Skeletal muscle cell (primary cell): ENCODE measurements around the gene SLFN13.
"Not testable (repeated sequence)": the region's sequence is repeated elsewhere in the genome, so short reads cannot be mapped to it uniquely, and the experiment has no call there.

ENCODE experiments used
- DNase-seq: peaks from one replicate; pipeline ENCODE4 v3.0.0-alpha.2; 2010; ENCODE audit warnings: low read depth
- H3K4me3 ChIP-seq: 2 replicates; pipeline ENCODE4 v1.5.1; 2011; ENCODE audit warnings: low read depth, mild to moderate bottlenecking, control low read depth, low read length, moderate library complexity

SLFN13 gene, protein sequence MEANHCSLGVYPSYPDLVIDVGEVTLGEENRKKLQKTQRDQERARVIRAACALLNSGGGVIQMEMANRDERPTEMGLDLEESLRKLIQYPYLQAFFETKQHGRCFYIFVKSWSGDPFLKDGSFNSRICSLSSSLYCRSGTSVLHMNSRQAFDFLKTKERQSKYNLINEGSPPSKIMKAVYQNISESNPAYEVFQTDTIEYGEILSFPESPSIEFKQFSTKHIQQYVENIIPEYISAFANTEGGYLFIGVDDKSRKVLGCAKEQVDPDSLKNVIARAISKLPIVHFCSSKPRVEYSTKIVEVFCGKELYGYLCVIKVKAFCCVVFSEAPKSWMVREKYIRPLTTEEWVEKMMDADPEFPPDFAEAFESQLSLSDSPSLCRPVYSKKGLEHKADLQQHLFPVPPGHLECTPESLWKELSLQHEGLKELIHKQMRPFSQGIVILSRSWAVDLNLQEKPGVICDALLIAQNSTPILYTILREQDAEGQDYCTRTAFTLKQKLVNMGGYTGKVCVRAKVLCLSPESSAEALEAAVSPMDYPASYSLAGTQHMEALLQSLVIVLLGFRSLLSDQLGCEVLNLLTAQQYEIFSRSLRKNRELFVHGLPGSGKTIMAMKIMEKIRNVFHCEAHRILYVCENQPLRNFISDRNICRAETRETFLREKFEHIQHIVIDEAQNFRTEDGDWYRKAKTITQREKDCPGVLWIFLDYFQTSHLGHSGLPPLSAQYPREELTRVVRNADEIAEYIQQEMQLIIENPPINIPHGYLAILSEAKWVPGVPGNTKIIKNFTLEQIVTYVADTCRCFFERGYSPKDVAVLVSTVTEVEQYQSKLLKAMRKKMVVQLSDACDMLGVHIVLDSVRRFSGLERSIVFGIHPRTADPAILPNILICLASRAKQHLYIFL

GRCh38 chr17:35448214-35448898 lies at the start of gene SLFN13:
Gene SLFN13 (minus strand): TSS chr17:35448766. CDS start chr17:35445680, 3,086 bp downstream.
- peak within 1 kb of the TSS; percentile 50 for H3K4me3 ChIP-seq
- no peak for DNase-seq

- no peak overlapping the region for H3K4me3 ChIP-seq
- no peak for DNase-seq
Observed at GRCh38 chr17:35496451-35497290, 48.1 kb upstream of the SLFN13 start.

DNA sequence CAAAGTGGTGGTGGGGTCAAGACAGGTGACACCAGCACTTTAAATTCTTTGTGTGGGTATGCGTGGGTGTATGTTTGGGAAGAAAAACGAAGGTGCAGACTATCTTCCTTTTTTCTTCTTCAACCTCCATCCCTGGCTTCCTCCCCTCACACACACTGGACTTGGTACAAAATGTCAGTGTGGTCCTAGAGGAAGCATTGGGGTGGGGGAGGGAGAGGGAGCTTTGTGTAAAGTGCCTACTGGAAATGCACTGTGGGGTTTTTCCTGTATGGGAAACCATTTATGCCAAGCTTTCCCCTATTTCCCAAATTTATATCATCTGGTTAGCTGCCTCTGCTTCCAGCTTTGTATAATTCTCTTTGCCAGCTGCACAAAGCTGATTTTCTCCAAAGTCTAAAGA lies 44.5 kb upstream of the SLFN13 start:
- no peak for DNase-seq
- no peak overlapping the region for H3K4me3 ChIP-seq

DNA sequence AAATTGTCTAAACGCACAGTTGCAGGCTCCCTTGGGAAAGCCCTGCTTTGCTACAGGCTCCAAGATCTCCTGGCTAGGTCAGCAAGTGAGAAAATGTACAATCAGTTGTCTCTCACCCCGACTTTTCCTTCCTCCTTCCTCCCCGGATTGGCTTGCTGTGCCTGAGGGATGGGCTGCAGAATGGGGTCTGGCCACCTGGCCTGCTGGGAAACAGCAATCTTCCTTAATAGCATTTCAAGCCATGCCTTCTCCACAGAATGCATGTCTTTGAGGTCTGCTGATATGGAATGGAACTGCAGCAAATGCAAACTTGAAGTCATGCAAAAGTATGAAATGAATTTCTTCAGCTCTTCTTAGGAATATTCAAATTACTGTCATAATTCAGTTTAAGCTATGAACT lies 42.9 kb upstream of the SLFN13 start:
- DNase-seq, result no peak

DNA sequence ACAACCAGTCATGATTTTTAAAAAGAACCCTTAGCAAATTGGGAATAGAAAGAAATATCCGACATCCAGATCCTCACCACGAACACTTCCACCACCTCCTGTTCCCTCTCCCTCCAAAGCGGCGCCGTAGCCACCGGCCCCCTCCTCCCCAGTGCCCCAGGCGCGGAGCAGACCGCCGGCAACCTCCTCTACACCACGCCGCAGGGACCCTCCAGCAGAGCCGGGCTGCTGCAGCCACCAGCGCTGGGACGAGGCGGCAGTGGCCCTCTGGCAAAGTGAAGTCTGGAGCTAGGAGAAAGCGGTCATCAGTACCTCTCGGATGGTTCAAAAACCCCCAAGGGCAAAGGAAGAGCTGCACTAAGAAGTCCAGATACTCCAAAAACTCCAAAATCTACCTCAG lies 41.4 kb upstream of the SLFN13 start:
- DNase-seq, result no peak
- no peak overlapping the region for H3K4me3 ChIP-seq

More for the DNA sequence above, 42.9 kb upstream of the SLFN13 start:
- no peak overlapping the region for H3K4me3 ChIP-seq

DNA sequence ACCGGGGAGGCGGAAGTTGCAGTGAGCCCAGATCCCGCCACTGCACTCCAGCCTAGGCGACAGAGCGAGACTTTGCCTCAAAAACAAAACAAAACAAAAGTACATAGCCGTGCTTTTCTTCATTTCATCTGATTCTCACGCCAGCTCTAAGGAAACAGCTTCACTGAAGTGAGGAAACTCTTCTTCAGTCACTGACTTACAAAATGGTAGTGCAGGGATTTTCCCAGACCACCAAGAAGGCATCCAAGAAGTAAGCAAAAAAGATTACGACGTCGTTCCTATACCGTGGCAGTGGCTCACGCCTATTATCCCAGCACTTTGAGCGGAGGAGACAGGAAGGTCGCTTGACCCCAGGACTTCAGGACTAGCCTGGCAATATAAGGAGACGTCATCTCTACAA lies 40.4 kb upstream of the SLFN13 start:
- no peak for DNase-seq
- H3K4me3 ChIP-seq, result no peak overlapping the region

- peak; percentile 36 for DNase-seq
- peak overlapping the region; percentile 45 for H3K4me3 ChIP-seq
Observed at GRCh38 chr17:35486920-35487732, 38.6 kb upstream of the SLFN13 start.

DNA sequence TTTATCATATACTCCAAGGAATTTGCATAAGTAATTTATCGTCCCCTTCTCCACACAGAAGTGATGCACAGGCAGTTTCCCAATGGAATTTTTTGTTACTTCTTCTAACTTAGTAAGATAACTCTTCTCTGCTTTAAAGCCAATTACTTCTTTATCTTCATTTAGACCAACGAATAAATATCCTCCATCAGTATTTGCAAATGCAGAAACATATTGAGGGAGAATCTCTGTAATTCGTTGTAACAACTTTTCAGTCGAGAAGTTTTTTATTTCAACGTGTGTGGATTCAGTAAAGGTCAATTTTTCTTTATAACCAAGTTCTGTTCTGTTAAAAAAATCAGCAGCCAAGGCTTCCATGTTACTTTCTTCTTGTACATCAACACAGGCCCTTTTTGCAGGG lies 30.7 kb upstream of the SLFN13 start:
- no peak for DNase-seq
- H3K4me3 ChIP-seq, result no peak overlapping the region

- no peak for DNase-seq
- H3K4me3 ChIP-seq, result no peak overlapping the region
Observed at GRCh38 chr17:35477248-35477647, 28.7 kb upstream of the SLFN13 start.

DNA sequence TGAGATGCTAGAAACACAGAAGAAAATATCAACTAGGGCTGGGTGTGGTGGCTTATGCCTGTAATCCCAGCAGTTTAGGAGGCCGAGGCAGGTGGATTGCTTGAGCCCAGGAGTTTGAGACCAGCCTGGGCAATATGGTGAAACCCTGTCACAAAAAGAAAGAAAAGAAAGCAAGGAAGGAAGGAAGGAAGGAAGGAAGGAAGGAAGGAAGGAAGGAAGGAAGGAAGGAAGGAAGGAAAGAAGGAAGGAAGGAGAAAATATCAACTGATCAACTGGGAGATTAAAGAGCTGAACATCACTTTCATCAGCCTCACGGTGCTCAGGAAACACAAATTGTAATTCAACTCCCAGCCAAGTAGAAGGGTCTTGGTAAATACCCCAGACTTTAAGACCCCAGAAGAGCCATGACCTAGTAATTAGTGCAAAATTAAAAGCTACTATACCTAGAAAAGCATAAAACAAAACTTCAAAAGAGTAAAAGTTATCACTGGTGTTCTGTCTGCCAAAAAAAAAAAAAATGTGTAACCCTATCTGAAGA lies 27.8 kb upstream of the SLFN13 start:
- no peak for DNase-seq
- no peak overlapping the region for H3K4me3 ChIP-seq

DNA sequence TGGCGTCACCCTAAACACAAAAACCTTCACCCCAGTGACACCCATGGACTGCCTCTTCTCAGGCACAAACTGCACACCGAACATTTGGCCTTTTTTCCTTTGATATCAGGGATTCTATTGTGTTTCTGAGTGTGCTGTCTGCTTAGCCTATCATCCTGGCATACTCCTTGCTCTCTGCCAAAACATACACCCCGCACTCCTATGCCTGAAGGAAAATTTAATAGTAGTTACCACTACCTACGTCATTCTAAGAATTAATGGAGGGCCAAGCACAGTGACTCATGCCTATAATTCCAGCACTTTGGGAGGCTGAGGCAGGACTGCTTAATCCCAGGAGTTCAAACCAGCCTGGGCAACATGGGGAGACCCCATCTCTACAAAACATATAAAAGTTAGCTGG lies 19.9 kb upstream of the SLFN13 start:
- no peak overlapping the region for H3K4me3 ChIP-seq
- no peak for DNase-seq

- DNase-seq, result no peak
- H3K4me3 ChIP-seq, result no peak overlapping the region
Observed at GRCh38 chr17:35467824-35468223, 19.3 kb upstream of the SLFN13 start.

GRCh38 chr17:35460354-35460851 lies 11.8 kb upstream of the SLFN13 start:
- DNase-seq, result no peak
- no peak overlapping the region for H3K4me3 ChIP-seq

- DNase-seq, H3K4me3 ChIP-seq: not testable (repeated sequence)
Observed at GRCh38 chr17:35454035-35454434, 5.5 kb upstream of the SLFN13 start.

- DNase-seq, result no peak
- no peak overlapping the region for H3K4me3 ChIP-seq
Observed at GRCh38 chr17:35453171-35453570, 4.6 kb upstream of the SLFN13 start.

DNA sequence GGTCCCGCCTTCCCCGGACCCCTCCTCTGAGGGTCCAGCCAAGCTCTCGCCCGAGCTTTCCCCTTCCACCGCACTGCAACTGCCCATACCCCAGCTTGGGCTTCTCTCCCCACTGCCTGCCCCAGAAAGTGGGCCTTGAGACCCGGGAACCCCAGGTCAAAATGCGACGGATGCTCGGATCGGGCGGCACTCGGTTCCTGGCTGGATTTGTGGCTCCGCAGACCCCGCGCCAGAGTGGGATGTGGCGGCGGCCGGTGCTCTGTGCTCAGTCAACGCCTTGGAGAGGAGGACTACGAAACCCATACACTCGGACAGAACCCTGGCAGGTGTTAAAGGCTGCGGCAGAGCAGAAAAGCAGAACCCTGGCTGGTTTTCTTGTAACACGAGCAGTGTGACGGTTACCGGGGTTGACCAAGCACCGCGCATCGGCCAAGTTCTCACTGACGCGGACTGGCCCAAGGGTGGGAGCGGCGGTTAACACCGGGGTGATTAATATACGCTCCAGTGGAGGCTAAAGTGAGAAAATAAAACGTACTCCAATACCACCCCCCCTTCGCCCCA lies 885 bp upstream of the SLFN13 start:
- DNase-seq, result no peak
- peak overlapping the region; percentile 17 for H3K4me3 ChIP-seq

DNA sequence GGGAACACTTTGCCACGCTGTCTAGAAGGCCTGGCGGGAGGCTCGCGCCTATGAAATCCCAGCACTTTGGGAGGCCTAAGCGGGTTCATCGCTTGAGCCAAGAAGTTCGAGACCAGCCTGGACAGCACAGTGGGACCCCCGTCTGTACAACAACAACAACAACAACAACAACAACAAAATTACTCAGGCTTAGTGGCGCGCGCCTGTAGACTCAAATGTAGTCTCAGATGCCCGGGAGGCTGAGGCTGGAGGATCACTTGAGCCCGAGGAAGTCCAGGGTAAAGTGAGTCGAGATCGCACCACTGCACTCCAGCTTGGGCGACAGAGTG lies 297 bp upstream of the SLFN13 start:
- no peak for DNase-seq
- peak overlapping the region; percentile 50 for H3K4me3 ChIP-seq

DNA sequence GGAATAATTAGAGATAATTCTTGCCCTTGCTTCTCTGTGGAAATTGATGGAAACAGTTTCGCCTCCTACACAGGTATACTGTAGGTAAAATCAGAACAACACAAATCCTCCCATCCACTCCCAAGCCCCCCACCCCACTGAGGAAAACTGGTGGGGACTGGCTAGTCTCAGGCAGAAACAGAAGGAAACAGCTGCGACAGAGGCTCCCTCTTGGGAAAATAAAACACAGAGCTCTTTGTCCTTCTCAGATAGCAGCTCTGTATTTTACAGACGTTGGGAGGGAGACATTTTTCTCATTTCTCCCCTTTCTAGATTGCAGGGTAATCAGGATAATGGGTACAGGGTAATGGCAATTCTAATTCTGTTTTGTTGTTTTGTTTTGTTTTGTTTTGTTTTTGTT lies 1.1 kb downstream of the SLFN13 start:
- DNase-seq, result no peak

More for the DNA sequence above, 1.1 kb downstream of the SLFN13 start:
- no peak overlapping the region for H3K4me3 ChIP-seq
